Astrocyte of the spinal cord (primary cell): ENCODE data around the gene ZFYVE27.

Experiments used
- DNase-seq: peaks from one replicate; pipeline ENCODE4 v3.0.0; 2011; ENCODE audit warnings: low read depth, low spot score
- H3K4me3 ChIP-seq: 2 replicates; pipeline ENCODE4 v1.5.1; 2011; ENCODE audit warnings: low read depth, mild to moderate bottlenecking, low read length, moderate library complexity
- in situ Hi-C: cut with HindIII; loops from 2 replicates; pipeline ENCODE4 v1.10.0; 2017; ENCODE audit warnings: low sequenced_read_pairs
- TF ChIP-seq, protein P1 (sequence below): IDR thresholded peaks from 2 replicates; pipeline ENCODE4 v1.5.1; 2012; ENCODE audit warnings: low read depth, mild to moderate bottlenecking, low read length, inconsistent platforms

Gene ZFYVE27

DNA sequence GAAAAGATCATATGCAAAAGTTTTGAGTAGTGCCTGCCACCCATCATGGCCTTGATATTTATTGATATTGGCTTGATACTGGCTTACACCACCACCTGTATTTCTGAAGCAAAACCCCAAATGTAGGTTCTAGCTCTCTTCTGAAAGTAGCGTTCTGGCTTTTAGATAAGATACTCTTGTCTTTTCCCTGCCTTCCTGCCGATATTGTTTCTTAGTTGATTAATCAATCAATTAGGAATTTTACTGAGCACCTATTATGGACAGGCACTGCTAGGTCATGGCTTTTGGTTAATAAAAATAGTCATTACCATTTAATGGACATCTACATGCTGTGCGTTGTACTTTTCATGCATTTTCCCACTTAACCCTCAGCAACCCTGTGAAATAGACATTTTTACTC, 27.0 kb downstream of the ZFYVE27 start:
- in situ Hi-C loops, result no loop called here

DNA sequence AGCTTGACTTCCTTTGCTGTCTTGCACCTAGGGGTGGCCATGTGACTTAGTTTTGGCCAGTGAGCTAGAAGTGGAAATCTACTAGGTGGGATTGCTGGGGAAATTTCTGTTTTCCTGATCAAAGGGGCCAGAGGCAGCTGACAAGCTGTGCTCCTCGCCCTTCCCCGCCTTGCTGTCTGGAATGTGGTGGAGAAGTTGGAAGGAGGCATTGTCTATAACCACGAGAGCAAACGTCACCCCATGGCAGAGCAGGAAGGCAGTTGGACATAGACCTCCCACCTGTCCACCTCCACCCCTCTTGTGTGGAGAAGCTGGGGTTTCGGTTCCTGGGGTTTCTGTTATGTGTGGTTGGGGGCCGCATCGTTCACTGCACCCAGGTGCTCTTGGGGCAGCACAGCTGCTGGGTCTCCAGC, 27.6 kb downstream of the ZFYVE27 start:
- no peak overlapping the region for H3K4me3 ChIP-seq

More for the DNA sequence above, 27.0 kb downstream of the ZFYVE27 start:
- TF ChIP-seq, protein P1, sequence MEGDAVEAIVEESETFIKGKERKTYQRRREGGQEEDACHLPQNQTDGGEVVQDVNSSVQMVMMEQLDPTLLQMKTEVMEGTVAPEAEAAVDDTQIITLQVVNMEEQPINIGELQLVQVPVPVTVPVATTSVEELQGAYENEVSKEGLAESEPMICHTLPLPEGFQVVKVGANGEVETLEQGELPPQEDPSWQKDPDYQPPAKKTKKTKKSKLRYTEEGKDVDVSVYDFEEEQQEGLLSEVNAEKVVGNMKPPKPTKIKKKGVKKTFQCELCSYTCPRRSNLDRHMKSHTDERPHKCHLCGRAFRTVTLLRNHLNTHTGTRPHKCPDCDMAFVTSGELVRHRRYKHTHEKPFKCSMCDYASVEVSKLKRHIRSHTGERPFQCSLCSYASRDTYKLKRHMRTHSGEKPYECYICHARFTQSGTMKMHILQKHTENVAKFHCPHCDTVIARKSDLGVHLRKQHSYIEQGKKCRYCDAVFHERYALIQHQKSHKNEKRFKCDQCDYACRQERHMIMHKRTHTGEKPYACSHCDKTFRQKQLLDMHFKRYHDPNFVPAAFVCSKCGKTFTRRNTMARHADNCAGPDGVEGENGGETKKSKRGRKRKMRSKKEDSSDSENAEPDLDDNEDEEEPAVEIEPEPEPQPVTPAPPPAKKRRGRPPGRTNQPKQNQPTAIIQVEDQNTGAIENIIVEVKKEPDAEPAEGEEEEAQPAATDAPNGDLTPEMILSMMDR, result no peak
- no peak for DNase-seq
- no peak overlapping the region for H3K4me3 ChIP-seq

DNA sequence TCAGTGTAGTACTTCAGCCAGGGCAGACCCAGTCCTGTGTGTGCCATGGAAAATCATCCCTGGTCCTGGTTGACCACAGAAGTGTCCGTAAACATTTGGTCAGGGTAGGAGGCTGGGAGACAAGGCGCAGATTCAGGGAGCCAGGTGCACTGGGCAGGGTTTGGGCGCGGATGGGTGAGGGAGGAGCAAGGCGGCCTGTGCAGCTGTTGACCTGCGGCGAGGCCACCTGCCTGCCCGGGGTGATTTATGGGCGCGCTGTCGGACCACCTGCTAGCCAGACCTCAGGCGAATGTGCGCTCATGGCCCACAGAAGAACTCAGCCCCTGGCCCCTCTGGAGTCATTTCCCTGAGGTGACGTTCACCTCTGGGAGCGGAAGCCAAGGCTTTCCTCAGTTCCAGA, 28.3 kb downstream of the ZFYVE27 start:
- in situ Hi-C loops, result no loop called here
- H3K4me3 ChIP-seq, result no peak overlapping the region
- DNase-seq, result no peak
- TF ChIP-seq, protein P1, result no peak

More for the DNA sequence above, 27.6 kb downstream of the ZFYVE27 start:
- TF ChIP-seq, protein P1, result no peak
- in situ Hi-C loops, result no loop called here
- DNase-seq, result no peak

DNA sequence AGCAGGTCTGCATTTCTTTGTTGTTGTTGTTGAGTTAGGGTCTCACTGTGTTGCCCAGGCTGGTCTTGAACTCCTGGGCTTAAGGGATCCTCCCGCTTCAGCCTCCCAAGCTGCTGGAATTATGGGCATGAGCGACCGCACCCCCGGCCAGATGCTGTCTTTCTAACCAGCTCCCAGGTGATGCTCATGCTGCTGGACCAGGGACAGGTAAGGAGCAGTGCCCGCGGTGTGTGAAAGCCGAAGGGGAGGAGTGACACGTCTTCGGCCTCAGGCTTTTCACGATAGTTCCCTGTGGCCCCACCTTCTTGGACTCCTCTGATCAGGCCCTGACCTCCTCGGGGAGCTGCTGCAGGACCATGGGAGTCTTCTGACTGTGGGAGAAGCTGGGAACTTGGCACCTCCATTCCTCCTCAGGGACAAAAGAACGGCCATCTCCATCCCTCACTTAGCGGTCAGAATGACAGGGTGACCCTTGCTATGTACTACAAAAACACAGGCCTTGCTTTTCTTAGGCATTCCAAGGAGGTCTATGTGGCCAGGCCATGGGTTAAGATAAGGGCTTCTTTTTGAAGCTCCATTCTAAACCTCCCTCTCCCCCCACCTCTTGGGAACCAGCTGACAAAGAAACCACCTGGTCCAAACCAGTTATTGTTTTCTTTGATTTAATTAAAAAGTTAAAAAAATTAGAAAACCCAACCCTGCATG, 29.3 kb downstream of the ZFYVE27 start:
- in situ Hi-C loops, result no loop called here
- no peak for DNase-seq
- H3K4me3 ChIP-seq, result no peak overlapping the region
- TF ChIP-seq, protein P1, result no peak

DNA sequence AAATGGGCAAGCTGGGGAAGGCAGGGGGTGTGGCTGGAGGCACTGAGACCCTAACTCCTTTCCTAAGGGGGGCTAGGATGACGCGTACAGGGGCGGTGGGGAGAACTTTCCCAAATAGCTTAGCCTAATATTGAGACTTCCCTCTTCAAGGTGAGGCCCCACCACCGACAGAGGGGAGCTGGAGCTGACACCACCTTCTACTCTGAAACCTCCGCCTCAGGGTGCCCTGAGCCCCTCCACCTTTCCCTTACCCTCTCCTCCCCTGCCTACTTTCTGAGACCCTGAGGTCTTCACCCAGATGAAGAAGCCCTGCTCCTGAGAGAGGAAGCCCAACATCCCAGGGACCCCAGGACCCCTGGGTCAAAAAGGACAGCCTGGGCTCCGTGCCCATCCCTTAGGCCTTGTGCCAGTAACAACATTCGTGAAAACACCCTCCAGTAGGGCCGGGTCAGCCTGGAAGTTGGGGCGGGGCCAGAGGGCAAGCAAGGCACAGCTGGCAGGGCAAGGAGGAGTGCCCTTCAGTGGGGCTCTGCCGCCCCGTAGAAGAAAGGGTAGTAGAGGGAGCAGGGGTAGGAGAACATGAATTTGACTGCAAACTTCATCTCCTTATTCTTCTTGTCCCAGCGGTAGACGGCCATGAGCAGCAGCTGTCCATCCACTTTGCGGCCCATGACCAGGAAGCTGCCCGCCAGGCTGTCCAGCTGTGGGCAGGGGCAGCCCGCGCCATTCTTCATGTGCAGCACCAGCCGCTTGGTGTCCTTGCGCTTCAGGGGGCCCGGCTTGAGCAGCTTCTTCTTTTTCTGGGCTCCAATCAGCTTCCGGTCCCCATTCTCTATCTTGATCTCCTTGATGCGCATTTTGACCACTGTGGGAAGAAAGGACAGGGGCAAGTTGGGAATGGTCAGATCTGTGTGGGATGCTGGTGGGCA, 30.3 kb downstream of the ZFYVE27 start:
- DNase-seq, result no peak
- TF ChIP-seq, protein P1, result no peak
- in situ Hi-C loops, result no loop called here
- H3K4me3 ChIP-seq, result no peak overlapping the region

DNA sequence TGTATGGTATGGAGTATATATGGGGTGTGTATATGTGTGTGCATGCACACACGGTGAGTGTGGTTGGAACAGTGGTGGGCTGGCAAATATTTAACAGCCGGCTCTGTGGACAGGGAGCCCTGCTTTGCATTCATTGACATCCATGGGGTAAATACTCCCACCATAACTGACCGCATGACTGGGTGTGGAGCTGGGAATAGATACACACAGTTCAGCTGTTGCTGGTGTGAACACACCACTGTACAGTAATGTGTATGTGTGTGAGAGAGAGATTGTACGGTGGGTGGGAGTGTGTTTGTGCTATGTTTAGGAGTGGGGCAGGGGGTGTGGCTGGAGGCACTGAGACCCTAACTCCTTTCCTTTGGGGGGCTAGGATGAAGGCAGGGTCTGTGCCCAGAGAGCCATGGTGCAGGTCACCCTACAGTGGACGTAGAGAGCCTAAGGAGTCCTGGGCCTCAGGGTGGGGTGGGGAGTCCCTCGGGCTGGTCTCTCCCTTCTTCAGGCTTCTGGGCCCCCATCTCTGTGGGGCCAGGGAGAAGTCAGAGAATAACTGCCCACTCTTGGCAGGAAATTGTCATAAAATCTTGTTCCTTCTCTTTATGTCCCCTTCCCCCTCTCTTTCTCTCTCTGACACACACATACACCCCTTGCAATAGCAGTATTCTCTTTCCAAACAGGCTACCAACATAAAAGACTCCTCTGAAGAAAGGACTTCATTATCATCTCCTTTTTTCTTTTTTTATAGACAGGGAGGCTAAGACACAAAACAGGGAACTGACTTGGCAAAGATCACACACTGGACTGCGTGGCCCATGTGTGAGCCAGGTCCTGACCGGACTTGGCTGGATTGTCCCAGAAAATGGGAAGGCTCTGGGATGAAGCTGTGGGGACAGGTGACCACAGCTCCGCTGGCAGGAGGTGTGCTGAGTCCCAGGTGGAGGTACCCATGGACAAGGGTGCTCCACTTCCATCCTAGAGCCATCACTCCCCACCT, 31.7 kb downstream of the ZFYVE27 start:
- TF ChIP-seq, protein P1, result no peak
- in situ Hi-C loops, result no loop called here
- no peak overlapping the region for H3K4me3 ChIP-seq
- DNase-seq, result no peak
